PC-3 (cell line): ENCODE data around the gene METTL16. TPM values are rescaled to one million over a fixed set of nuclear protein-coding genes. Genes with fewer than 3 reads are reported as not detected.
"Not testable (repeated sequence)": the region's sequence is repeated elsewhere in the genome, so short reads cannot be mapped to it uniquely, and the experiment has no call there.

Experiments
- ATAC-seq: fragments of 200-7000 bp; cut with Tn5 transposase; 2 replicates; pipeline ENCODE4 v1.9.1; 2020; ENCODE audit warnings: mild to moderate bottlenecking, moderate library complexity
- BruUV-seq: library from RNA; stranded (reverse); fragments of 400-500 nt; replicated peaks from 2 replicates; lab custom pipeline; 2021; lab: Mats Ljungman, UMichigan
- CTCF ChIA-PET: fragments of 300-600 bp; sonication (Branson Sonifier 250); formaldehyde crosslinking; loops from one replicate; lab custom pipeline; 2022; ENCODE audit warnings: antibody characterized with exemption; lab: Charles Lee
- POLR2A ChIA-PET: fragments of 300-600 bp; sonication (Branson Sonifier 250); formaldehyde crosslinking; loops from one replicate; lab custom pipeline; 2022; ENCODE audit warnings: antibody characterized with exemption; ENCODE audit not compliant: unreplicated experiment; lab: Charles Lee
- DNase-seq: peaks from one replicate; pipeline ENCODE4 v3.0.0-alpha.2; 2015
- H2AFZ ChIP-seq: fragments of 300-600 bp; sonication (generic); 2 replicates; pipeline ENCODE4 v1.6.0; 2016; ENCODE audit warnings: antibody characterized with exemption, low read length
- H3F3A ChIP-seq: fragments of 300-600 bp; sonication (generic); one replicate; pipeline ENCODE4 v1.6.0; 2017; ENCODE audit warnings: antibody characterized with exemption, low read length, control low read depth, mild to moderate bottlenecking; ENCODE audit not compliant: unreplicated experiment
- H3K27ac ChIP-seq: fragments of 300-600 bp; sonication (generic); 2 replicates; pipeline ENCODE4 v1.5.1; 2016; ENCODE audit warnings: mild to moderate bottlenecking, low read length
- H3K27me3 ChIP-seq: fragments of 300-600 bp; sonication (generic); 2 replicates; pipeline ENCODE4 v1.6.1; 2016; ENCODE audit warnings: low read length, mixed read lengths
- H3K36me3 ChIP-seq: fragments of 300-600 bp; sonication (generic); 2 replicates; pipeline ENCODE4 v1.6.1; 2016; ENCODE audit warnings: low read depth, mixed run types, low read length, mixed read lengths
- H3K4me1 ChIP-seq: fragments of 300-600 bp; sonication (generic); 2 replicates; pipeline ENCODE4 v1.5.1; 2016; ENCODE audit warnings: low read length; ENCODE audit not compliant: insufficient read depth
- H3K4me2 ChIP-seq: fragments of 300-600 bp; sonication (generic); 2 replicates; pipeline ENCODE4 v1.6.0; 2016; ENCODE audit warnings: low read length
- H3K4me3 ChIP-seq: fragments of 300-600 bp; sonication (generic); 2 replicates; pipeline ENCODE4 v1.5.1; 2016; ENCODE audit warnings: mild to moderate bottlenecking, low read length, mixed read lengths
- H3K79me2 ChIP-seq: fragments of 300-600 bp; sonication (generic); 2 replicates; pipeline ENCODE4 v1.6.1; 2017; ENCODE audit warnings: low read length, mixed read lengths
- H3K9ac ChIP-seq: fragments of 300-600 bp; sonication (generic); 2 replicates; pipeline ENCODE4 v1.6.0; 2016; ENCODE audit warnings: mild to moderate bottlenecking, low read length
- H3K9me2 ChIP-seq: fragments of 300-600 bp; sonication (generic); replicated peaks from 2 replicates; pipeline ENCODE4 v1.6.1; 2016; ENCODE audit warnings: mixed run types, low read length, mixed read lengths
- H3K9me3 ChIP-seq: fragments of 300-600 bp; sonication (generic); 2 replicates; pipeline ENCODE4 v1.6.1; 2016; ENCODE audit warnings: low read length, mixed read lengths
- H4K20me1 ChIP-seq: fragments of 300-600 bp; sonication (generic); 2 replicates; pipeline ENCODE4 v1.6.1; 2016; ENCODE audit warnings: low read length, mixed read lengths
- EZH2 ChIP-seq: fragments of 300-600 bp; sonication (generic); IDR thresholded peaks from one replicate; pipeline ENCODE4 v1.6.1; 2017; ENCODE audit warnings: antibody characterized with exemption, mild to moderate bottlenecking, low read length; ENCODE audit not compliant: unreplicated experiment
- EZH2phosphoT487 ChIP-seq: fragments of 300-600 bp; sonication (generic); IDR thresholded peaks from 2 replicates; pipeline ENCODE4 v1.6.1; 2018; ENCODE audit warnings: mild to moderate bottlenecking, antibody characterized with exemption, low read length, borderline replicate concordance
- intact Hi-C: fragments of 100-400 bp; cut with micrococcal nuclease; formaldehyde crosslinking; loops from 2 replicates; pipeline ENCODE4 v1.9.0; 2023
- total RNA-seq: library from RNA; depleted of rRNA; stranded (reverse); fragments of >200 nt; gene quantifications from 2 replicates; pipeline ENCODE4 v1.2.3, GENCODE V29; 2014
- TF ChIP-seq, protein P1 (sequence below): fragments of 300-600 bp; sonication (generic); conservative IDR thresholded peaks from 2 replicates; pipeline ENCODE4 v1.5.1; 2017; ENCODE audit warnings: antibody characterized with exemption, low read depth, mild to moderate bottlenecking, low read length

Gene METTL16
- total RNA-seq, 1 experiment from 2014 or later = 20.8 TPM

DNA sequence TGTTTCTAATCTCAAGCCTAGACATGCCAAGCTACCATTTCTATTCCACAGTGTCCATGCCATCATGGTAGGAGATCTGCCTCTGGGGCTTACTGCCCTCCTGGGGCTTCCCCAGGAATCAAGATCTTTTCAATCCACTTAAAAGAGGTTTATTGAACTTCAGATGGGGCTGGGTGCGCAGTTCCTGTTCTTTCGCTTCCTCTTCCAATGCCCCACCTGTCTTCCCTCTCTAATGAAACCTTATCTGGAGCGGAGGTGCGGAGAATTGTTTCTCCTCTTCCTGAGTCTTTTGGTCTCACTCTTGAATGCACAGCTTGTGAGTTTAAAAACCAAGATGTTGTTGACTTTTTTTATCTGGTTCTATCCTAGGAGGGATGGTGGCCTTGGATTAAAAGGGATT, 30.4 kb upstream of the METTL16 start:
- no peak for ATAC-seq
- Histone ChIP-seq H3K4me1 (no peaks in the 10 kb centered on the region), H3K36me3 (no peaks in the 10 kb centered on the region), H3K79me2 (no peaks in the 10 kb centered on the region), H3K27me3 (no peaks in the 10 kb centered on the region), H3K4me2 (no peak overlapping the region), H3K9me2 (no peaks in the 10 kb centered on the region), H2AFZ (no peak overlapping the region), H3K9me3 (no peaks in the 10 kb centered on the region), H3K9ac (no peak overlapping the region), H3K4me3 (no peak overlapping the region), H4K20me1 (no peaks in the 10 kb centered on the region), H3F3A (no peaks in the 10 kb centered on the region), H3K27ac (no peak overlapping the region)
- TF ChIP-seq, protein P1, sequence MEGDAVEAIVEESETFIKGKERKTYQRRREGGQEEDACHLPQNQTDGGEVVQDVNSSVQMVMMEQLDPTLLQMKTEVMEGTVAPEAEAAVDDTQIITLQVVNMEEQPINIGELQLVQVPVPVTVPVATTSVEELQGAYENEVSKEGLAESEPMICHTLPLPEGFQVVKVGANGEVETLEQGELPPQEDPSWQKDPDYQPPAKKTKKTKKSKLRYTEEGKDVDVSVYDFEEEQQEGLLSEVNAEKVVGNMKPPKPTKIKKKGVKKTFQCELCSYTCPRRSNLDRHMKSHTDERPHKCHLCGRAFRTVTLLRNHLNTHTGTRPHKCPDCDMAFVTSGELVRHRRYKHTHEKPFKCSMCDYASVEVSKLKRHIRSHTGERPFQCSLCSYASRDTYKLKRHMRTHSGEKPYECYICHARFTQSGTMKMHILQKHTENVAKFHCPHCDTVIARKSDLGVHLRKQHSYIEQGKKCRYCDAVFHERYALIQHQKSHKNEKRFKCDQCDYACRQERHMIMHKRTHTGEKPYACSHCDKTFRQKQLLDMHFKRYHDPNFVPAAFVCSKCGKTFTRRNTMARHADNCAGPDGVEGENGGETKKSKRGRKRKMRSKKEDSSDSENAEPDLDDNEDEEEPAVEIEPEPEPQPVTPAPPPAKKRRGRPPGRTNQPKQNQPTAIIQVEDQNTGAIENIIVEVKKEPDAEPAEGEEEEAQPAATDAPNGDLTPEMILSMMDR = no peak
- TF ChIP-seq EZH2phosphoT487 = no peak
- POLR2A ChIA-PET = no interaction called here
- BruUV-seq = no TSS peak
- DNase-seq = no peak
- CTCF ChIA-PET = no interaction called here
- intact Hi-C loops = no loop called here

DNA sequence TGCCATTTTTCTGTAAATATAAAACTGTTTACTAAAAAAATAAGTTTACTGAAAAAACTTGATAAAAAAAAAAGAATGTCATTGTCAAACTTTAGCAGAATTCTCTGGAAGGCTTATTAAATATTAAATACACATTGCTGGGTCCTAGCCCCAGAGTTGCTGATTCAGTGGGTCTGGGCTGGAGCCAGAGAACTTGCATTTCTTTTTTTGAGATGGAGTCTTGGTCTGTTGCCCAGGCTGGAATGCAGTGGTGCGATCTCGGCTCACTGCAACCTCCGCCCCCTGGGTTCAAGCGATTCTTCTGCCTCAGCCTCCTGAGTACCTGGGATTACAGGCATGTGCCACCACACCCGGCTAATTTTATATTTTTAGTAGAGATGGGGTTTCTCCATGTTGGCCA, 25.9 kb upstream of the METTL16 start:
- H3K4me1 ChIP-seq, H3K36me3 ChIP-seq, H3F3A ChIP-seq, H3K9ac ChIP-seq, H2AFZ ChIP-seq, BruUV-seq, POLR2A ChIA-PET, H3K9me3 ChIP-seq, CTCF ChIA-PET, intact Hi-C loops, DNase-seq, H3K9me2 ChIP-seq, H4K20me1 ChIP-seq, H3K4me3 ChIP-seq, H3K79me2 ChIP-seq, H3K27ac ChIP-seq, ATAC-seq, H3K27me3 ChIP-seq, H3K4me2 ChIP-seq: not testable (repeated sequence)

DNA sequence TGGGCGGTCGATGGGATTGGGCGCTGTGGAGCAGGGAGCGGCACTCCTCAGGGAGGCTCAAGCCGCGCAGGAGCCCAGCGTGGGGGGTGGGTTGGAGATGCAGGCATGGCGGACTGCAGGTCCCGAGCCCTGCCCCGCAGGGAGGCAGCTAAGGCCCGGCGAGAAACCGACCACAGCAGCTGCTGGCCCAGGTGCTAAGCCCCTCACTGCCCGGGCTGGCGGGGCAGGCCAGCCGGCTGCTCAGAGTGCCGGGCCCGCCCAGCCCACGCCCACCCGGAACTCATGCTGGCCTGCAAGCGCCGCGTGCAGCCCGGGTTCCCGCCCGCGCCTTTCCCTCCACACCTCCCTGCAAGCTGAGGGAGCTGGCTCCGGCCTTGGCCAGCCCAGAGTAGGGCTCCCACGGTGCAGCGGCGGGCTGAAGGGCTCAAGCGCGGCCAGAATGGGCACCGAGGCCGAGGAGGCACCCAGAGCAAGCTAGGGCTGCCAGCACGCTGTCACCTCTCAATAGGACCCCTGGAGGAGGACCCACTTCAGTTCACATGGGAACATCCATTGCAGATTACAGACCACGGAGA, 20.5 kb upstream of the METTL16 start:
- DNase-seq (no peak), ATAC-seq (no peak)
- Histone ChIP-seq H3F3A (no peaks in the 10 kb centered on the region), H3K79me2 (no peaks in the 10 kb centered on the region), H3K4me3 (no peak overlapping the region), H3K9me3 (no peaks in the 10 kb centered on the region), H2AFZ (no peak overlapping the region), H3K4me1 (no peaks in the 10 kb centered on the region), H3K9me2 (no peaks in the 10 kb centered on the region), H3K36me3 (no peaks in the 10 kb centered on the region), H3K27ac (no peak overlapping the region), H3K4me2 (no peak overlapping the region), H4K20me1 (no peaks in the 10 kb centered on the region), H3K27me3 (no peaks in the 10 kb centered on the region), H3K9ac (no peak overlapping the region)
- TF ChIP-seq, protein P1 = no peak
- TF ChIP-seq EZH2 = no peak
- no peak for TF ChIP-seq EZH2phosphoT487
- ChIA-PET CTCF (no interaction called here), POLR2A (no interaction called here)
- no TSS peak for BruUV-seq
- intact Hi-C loops = no loop called here

DNA sequence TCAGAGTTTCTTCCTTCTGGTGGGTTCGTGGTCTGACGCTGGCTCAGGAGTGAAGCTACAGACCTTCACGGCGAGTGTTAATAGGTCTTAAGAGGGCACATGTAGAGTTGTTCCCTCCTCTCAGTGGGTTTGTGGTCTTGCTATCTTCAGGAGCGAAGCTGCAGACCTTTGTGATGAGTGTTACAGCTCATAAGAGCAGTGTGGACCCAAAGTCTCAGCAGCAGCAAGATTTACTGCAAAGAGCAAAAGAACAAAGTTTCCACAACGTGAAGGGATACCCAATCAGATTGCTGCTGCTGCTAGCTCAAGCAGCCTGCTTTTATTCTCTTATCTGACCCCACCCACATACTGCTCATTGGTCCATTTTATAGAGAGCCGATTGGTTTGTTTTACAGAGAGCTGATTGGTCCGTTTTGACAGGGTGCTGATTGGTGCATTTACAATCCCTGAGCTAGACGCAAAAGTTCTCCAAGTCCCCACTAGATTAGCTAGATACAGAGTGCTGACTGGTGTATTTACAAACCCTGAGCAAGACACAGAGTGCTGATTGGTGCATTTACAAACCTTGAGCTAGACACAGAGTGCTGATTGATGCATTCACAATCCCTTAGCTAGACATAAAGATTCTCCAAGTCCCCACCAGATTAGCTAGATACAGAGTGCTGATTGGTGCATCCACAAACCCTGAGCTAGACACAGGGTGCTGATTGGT, 19.7 kb upstream of the METTL16 start:
- H3K9me3 ChIP-seq, intact Hi-C loops, H3K4me2 ChIP-seq, H3K4me1 ChIP-seq, H3K79me2 ChIP-seq, CTCF ChIA-PET, H3K9ac ChIP-seq, H3K9me2 ChIP-seq, H3K4me3 ChIP-seq, H3F3A ChIP-seq, DNase-seq, H3K36me3 ChIP-seq, ATAC-seq, BruUV-seq, H3K27me3 ChIP-seq, H4K20me1 ChIP-seq, H2AFZ ChIP-seq, H3K27ac ChIP-seq, POLR2A ChIA-PET: not testable (repeated sequence)

DNA sequence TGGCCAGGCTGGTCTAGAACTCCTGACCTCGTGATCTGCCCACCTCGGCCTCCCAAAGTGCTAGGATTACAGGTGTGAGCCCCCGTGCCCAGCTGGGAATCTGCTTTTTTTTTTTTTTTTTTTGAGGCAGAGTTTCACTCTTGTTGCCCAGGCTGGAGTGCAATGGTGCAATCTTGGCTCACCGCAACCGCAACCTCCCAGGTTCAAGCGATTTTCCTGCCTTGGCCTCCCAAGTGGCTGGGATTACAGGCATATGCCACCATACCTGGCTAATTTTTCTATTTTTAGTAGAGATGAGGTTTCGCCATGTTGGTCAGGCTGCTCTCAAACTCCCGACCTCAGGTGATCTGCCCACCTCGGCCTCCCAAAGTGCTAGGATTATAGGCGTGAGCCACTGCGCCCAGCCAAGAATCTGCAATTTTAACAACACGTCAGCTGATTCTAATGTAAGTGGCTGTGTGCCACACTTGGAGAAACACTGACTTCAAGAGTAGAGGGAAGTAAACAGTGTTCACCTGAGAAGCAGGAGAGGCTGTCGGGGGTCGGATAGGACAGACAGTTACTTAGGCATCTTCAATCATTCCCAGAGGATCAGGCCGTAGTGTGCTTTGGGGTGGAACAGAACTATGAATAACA, 10.2 kb upstream of the METTL16 start:
- H3K9me3 ChIP-seq, H4K20me1 ChIP-seq, H3K4me1 ChIP-seq, H3K27ac ChIP-seq, H2AFZ ChIP-seq, H3K9me2 ChIP-seq, H3F3A ChIP-seq, H3K4me3 ChIP-seq, CTCF ChIA-PET, H3K36me3 ChIP-seq, POLR2A ChIA-PET, H3K9ac ChIP-seq, intact Hi-C loops, H3K27me3 ChIP-seq, ATAC-seq, DNase-seq, BruUV-seq, H3K79me2 ChIP-seq, H3K4me2 ChIP-seq: not testable (repeated sequence)
